Liver (tissue), 3 donors: ENCODE measurements around the gene IGF1R.

Experiments used
- ATF3 ChIP-seq: IDR thresholded peaks from 2 replicates; pipeline ENCODE4 v1.6.1; 2016; ENCODE audit warnings: antibody characterized with exemption
- CTCF ChIP-seq: fragments of 150-350 bp; IDR thresholded peaks from 2 replicates; pipeline ENCODE4 v1.5.1; 2017; ENCODE audit warnings: improper control_type of control experiment, low read depth, low read length; ENCODE audit not compliant: missing input control
- EGR1 ChIP-seq, 2 donors: IDR thresholded peaks; 2 replicates each; pipeline ENCODE4 v1.6.1; 2016 to 2018; ENCODE audit warnings: antibody characterized with exemption in 2 of 2, low read depth in 2 of 2
- FOXA1 ChIP-seq: IDR thresholded peaks from 2 replicates; pipeline ENCODE4 v1.6.1; 2016; ENCODE audit warnings: antibody characterized with exemption
- GABPA ChIP-seq, 2 donors: IDR thresholded peaks in 1 of 2; conservative IDR thresholded peaks in 1 of 2; 2 replicates each; pipeline ENCODE4 v1.6.1; 2016; ENCODE audit warnings: antibody characterized with exemption in 2 of 2, mild to moderate bottlenecking in 1 of 2, moderate library complexity in 1 of 2
- RAD21 ChIP-seq, 2 donors: IDR thresholded peaks; 2 replicates each; pipeline ENCODE4 v1.6.1; 2016; ENCODE audit warnings: antibody characterized with exemption in 2 of 2, mild to moderate bottlenecking in 2 of 2
- RXRA ChIP-seq, 2 donors: IDR thresholded peaks; 2 replicates each; pipeline ENCODE4 v1.6.1; 2017 to 2018; ENCODE audit warnings: antibody characterized with exemption in 2 of 2, mild to moderate bottlenecking in 1 of 2
- SP1 ChIP-seq: IDR thresholded peaks from 2 replicates; pipeline ENCODE4 v1.6.1; 2018; ENCODE audit warnings: antibody characterized with exemption, mild to moderate bottlenecking
- TAF1 ChIP-seq: conservative IDR thresholded peaks from 2 replicates; pipeline ENCODE4 v1.6.1; 2016; ENCODE audit warnings: antibody characterized with exemption, mild to moderate bottlenecking
- YY1 ChIP-seq: IDR thresholded peaks from 2 replicates; pipeline ENCODE4 v1.6.1; 2016; ENCODE audit warnings: antibody characterized with exemption, mild to moderate bottlenecking
- TF ChIP-seq, protein P1 (sequence below): IDR thresholded peaks from 2 replicates; pipeline ENCODE4 v1.6.1; 2016; ENCODE audit warnings: antibody characterized with exemption, mild to moderate bottlenecking
- TF ChIP-seq, protein P2 (sequence below): IDR thresholded peaks from 2 replicates; pipeline ENCODE4 v1.6.1; 2016; ENCODE audit warnings: antibody characterized with exemption
- donor health status: healthy.
- donor health status: healthy.

GRCh38 chr15:98841419-98841970 is 193.2 kb downstream of the IGF1R start:
- TF ChIP-seq CTCF, result no peak
- TF ChIP-seq, protein P1, sequence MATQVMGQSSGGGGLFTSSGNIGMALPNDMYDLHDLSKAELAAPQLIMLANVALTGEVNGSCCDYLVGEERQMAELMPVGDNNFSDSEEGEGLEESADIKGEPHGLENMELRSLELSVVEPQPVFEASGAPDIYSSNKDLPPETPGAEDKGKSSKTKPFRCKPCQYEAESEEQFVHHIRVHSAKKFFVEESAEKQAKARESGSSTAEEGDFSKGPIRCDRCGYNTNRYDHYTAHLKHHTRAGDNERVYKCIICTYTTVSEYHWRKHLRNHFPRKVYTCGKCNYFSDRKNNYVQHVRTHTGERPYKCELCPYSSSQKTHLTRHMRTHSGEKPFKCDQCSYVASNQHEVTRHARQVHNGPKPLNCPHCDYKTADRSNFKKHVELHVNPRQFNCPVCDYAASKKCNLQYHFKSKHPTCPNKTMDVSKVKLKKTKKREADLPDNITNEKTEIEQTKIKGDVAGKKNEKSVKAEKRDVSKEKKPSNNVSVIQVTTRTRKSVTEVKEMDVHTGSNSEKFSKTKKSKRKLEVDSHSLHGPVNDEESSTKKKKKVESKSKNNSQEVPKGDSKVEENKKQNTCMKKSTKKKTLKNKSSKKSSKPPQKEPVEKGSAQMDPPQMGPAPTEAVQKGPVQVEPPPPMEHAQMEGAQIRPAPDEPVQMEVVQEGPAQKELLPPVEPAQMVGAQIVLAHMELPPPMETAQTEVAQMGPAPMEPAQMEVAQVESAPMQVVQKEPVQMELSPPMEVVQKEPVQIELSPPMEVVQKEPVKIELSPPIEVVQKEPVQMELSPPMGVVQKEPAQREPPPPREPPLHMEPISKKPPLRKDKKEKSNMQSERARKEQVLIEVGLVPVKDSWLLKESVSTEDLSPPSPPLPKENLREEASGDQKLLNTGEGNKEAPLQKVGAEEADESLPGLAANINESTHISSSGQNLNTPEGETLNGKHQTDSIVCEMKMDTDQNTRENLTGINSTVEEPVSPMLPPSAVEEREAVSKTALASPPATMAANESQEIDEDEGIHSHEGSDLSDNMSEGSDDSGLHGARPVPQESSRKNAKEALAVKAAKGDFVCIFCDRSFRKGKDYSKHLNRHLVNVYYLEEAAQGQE, result no peak
- no peak for TF ChIP-seq GABPA (IDR thresholded peaks at IDR 0.05 in 1 of 2, conservative IDR thresholded peaks at IDR 0.05 in 1 of 2)
- no peak for TF ChIP-seq YY1
- TF ChIP-seq RAD21 (IDR thresholded peaks at IDR 0.05), result no peak
- TF ChIP-seq, protein P2, sequence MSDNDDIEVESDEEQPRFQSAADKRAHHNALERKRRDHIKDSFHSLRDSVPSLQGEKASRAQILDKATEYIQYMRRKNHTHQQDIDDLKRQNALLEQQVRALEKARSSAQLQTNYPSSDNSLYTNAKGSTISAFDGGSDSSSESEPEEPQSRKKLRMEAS, result no peak
- TF ChIP-seq SP1, result no peak
- TF ChIP-seq TAF1, result no peak
- TF ChIP-seq ATF3, result no peak
- TF ChIP-seq RXRA (IDR thresholded peaks at IDR 0.05), result no peak
- no peak for TF ChIP-seq FOXA1
- TF ChIP-seq EGR1 (IDR thresholded peaks at IDR 0.05; ENCODE audit: low read depth in 2 of 2), result no peak
